Upper lobe of left lung (tissue), 6 donors: Measurements from ENCODE around the gene KRTAP10-4. TPM values are rescaled to one million over a fixed set of nuclear protein-coding genes. Genes with fewer than 3 reads are reported as not detected.

Source experiments
- ATAC-seq, 2 donors: fragments of 200-7000 bp; cut with Tn5 transposase; one replicate each; pipeline ENCODE4 v1.9.1; 2022; ENCODE audit warnings: mild to moderate bottlenecking in 2 of 2, moderate library complexity in 2 of 2; ENCODE audit not compliant: low FRiP score in 2 of 2
- DNase-seq, 2 donors: peaks; one replicate each; pipeline ENCODE4 v3.0.0-alpha.2; 2019 to 2020
- H3K27ac ChIP-seq, 4 donors: fragments of 200-600 bp; sonication (generic); one replicate each; pipeline ENCODE4 v1.5.1; 2016 to 2019
- H3K27me3 ChIP-seq, 4 donors: fragments of 200-600 bp; sonication (generic); one replicate each; pipeline ENCODE4 v1.5.1; 2017 to 2019
- H3K36me3 ChIP-seq, 4 donors: fragments of 200-600 bp; sonication (generic); one replicate each; pipeline ENCODE4 v1.5.1; 2016 to 2019
- H3K4me1 ChIP-seq, 4 donors: fragments of 200-600 bp; sonication (generic); one replicate each; pipeline ENCODE4 v1.5.1; 2018 to 2019
- H3K4me3 ChIP-seq, 4 donors: fragments of 200-600 bp; sonication (generic); one replicate each; pipeline ENCODE4 v1.5.1; 2017 to 2019; ENCODE audit warnings: mild to moderate bottlenecking in 2 of 4, moderate library complexity in 1 of 4
- H3K9me3 ChIP-seq, 4 donors: fragments of 200-600 bp; sonication (generic); one replicate each; pipeline ENCODE4 v1.5.1; 2018 to 2019
- EP300 ChIP-seq, 4 donors: sonication (generic); formaldehyde crosslinking; IDR thresholded peaks; one replicate each; pipeline ENCODE4 v1.5.1; 2017; ENCODE audit warnings: antibody characterized with exemption in 4 of 4, control low read depth in 2 of 4
- POLR2A ChIP-seq, 4 donors: fragments of 450-650 bp; IDR thresholded peaks; one replicate each; pipeline ENCODE4 v1.5.1; 2016 to 2017; ENCODE audit warnings: antibody characterized with exemption in 4 of 4, mild to moderate bottlenecking in 2 of 4
- POLR2AphosphoS5 ChIP-seq, 2 donors: sonication (generic); formaldehyde crosslinking; IDR thresholded peaks; one replicate each; pipeline ENCODE4 v1.5.1; 2017; ENCODE audit warnings: antibody characterized with exemption in 2 of 2
- WGBS, 2 donors: methylation state at CpG; one replicate each; pipeline ENCODE4 v1.1.5; 2017 to 2018; 5-methylcytosine and 5-hydroxymethylcytosine counted together
- total RNA-seq, 6 donors: library from RNA; depleted of rRNA in 4 of 6; stranded (reverse); fragments of >200 nt in 4 of 6; gene quantifications; one replicate each; pipeline versions ENCODE4 v1.1.0 to v1.2.1, GENCODE V29; 2016 to 2021
- TF ChIP-seq, protein P1 (sequence below), 6 experiments: fragments of 450-650 bp in 4 of 6; fragments of 200-600 bp in 2 of 6; sonication (generic) in 2 of 6; IDR thresholded peaks; one replicate each; pipeline ENCODE4 v1.5.1; 2016 to 2019; ENCODE audit warnings: antibody characterized with exemption in 6 of 6
- donor health status: DM: no; HTN: no; CAD: no; lungs with moderate emphysema.
- donor health status: DM: no; HTN: yes; CAD: no; lungs with severe emphysema.

Gene KRTAP10-4
- total RNA-seq, 6 donors from 2014 or later: not detected

DNA sequence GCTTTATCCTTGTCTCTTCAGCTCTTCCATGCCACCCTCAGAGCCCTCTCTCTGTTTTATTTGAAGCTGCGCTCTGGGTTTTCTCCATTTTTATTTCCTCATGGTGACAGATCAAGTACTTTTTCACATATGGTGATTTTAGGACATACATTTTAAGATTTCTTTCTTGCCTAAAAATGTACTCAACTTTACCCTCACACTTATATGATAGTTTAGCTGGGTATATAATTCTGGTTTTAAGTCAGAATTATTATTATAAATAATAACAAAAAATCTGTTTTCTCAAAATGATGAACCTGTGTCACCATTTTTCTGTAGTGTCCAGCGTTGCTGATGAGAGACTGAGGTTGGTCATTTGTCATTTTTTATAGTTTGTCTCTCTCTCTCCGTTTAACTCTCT lies 7.6 kb downstream of the KRTAP10-4 start:
- TF ChIP-seq EP300 (IDR thresholded peaks at IDR 0.05): no peak
- TF ChIP-seq, protein P1, sequence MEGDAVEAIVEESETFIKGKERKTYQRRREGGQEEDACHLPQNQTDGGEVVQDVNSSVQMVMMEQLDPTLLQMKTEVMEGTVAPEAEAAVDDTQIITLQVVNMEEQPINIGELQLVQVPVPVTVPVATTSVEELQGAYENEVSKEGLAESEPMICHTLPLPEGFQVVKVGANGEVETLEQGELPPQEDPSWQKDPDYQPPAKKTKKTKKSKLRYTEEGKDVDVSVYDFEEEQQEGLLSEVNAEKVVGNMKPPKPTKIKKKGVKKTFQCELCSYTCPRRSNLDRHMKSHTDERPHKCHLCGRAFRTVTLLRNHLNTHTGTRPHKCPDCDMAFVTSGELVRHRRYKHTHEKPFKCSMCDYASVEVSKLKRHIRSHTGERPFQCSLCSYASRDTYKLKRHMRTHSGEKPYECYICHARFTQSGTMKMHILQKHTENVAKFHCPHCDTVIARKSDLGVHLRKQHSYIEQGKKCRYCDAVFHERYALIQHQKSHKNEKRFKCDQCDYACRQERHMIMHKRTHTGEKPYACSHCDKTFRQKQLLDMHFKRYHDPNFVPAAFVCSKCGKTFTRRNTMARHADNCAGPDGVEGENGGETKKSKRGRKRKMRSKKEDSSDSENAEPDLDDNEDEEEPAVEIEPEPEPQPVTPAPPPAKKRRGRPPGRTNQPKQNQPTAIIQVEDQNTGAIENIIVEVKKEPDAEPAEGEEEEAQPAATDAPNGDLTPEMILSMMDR (IDR thresholded peaks at IDR 0.05): no peak
- no peak for TF ChIP-seq POLR2AphosphoS5 (IDR thresholded peaks at IDR 0.05)
- no peak for TF ChIP-seq POLR2A (IDR thresholded peaks at IDR 0.05)
- Histone ChIP-seq H3K27ac (no peak overlapping the region), H3K36me3 (no peaks in the 10 kb centered on the region), H3K4me3 (no peak overlapping the region), H3K27me3 (no peaks in the 10 kb centered on the region), H3K4me1 (no peaks in the 10 kb centered on the region), H3K9me3 (peaks cover 0 to 31% (median 15%) of the 10 kb centered on the region in 4 donors)
- ATAC-seq (no peak), DNase-seq (no peak)
- WGBS, 2 donors: 76 to 87% methylated on average over 3 of the region's 3 CpGs

DNA sequence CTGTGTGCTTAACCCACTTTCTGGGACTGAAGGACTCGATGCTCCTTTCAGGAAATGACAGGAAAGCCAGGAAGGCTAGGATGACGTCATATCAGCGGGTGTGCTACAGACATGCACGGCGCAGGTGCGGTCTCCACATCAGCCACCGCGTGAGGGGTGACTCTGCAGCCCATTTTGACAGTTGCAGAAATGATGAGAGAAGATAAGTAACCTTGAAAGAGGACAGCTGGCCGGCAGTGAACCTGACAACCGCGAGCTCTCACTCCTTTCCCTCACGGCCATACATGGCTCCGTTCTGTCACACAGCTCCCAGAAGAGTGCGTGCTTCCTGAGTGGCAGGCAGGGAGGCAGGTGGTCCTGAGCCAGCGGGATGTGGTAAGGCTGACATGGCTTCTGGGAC lies 8.5 kb downstream of the KRTAP10-4 start:
- no peak overlapping the region for H3K27ac ChIP-seq
- no peaks in the 10 kb centered on the region for H3K27me3 ChIP-seq
- DNase-seq: no peak
- H3K4me3 ChIP-seq: no peak overlapping the region
- H3K9me3 ChIP-seq: peaks cover 0 to 26% (median 8%) of the 10 kb centered on the region in 4 donors
- H3K4me1 ChIP-seq: no peaks in the 10 kb centered on the region
- WGBS, 2 donors: 77 to 79% methylated on average over 15 of the region's 15 CpGs
- no peak for TF ChIP-seq EP300 (IDR thresholded peaks at IDR 0.05)
- no peak for TF ChIP-seq POLR2A (IDR thresholded peaks at IDR 0.05)
- TF ChIP-seq POLR2AphosphoS5 (IDR thresholded peaks at IDR 0.05): no peak
- TF ChIP-seq, protein P1 (IDR thresholded peaks at IDR 0.05): no peak
- ATAC-seq: no peak
- no peaks in the 10 kb centered on the region for H3K36me3 ChIP-seq

DNA sequence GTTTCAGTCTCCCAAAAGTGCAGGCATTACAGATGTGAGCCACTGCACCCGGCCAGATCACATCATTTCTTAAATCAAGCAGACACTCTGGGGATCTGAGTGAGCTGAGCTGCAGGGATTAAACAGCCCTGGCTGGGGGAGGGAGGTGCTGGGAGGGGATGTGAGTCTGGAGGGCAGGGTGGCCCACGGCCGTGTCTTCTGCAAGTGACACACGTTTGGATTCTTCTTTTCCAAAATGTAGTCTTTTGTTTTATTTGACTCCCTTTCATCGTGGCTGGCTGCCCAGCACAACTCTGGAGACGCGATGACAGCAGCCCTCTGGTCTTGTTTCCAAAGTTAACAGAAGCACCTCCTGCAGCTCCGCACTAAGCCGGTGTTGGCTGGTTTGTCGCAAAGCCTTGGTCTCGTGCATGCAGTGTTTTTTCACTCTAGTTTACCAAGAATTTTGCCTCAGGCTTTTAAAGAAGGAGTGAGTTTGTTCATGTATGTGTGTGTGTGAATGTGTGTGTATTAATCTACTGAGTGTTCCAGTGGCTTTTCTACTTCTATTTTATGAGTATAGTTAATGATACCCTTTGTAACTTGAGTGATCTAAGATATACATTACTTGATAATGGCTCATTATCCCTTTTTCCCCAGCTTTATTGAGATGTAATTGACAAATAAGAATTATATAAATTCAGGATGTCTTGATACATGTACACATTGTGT lies 9.7 kb downstream of the KRTAP10-4 start:
- DNase-seq: no peak
- no peak overlapping the region for H3K4me3 ChIP-seq
- no peaks in the 10 kb centered on the region for H3K27me3 ChIP-seq
- WGBS, 2 donors: 21 to 24% methylated on average over 11 of the region's 11 CpGs
- no peaks in the 10 kb centered on the region for H3K4me1 ChIP-seq
- ATAC-seq: no peak
- no peak overlapping the region for H3K27ac ChIP-seq
- no peaks in the 10 kb centered on the region for H3K36me3 ChIP-seq
- TF ChIP-seq POLR2AphosphoS5 (IDR thresholded peaks at IDR 0.05): no peak
- TF ChIP-seq, protein P1 (IDR thresholded peaks at IDR 0.05): no peak
- H3K9me3 ChIP-seq: peaks cover 0 to 18% (median 4%) of the 10 kb centered on the region in 4 donors

DNA sequence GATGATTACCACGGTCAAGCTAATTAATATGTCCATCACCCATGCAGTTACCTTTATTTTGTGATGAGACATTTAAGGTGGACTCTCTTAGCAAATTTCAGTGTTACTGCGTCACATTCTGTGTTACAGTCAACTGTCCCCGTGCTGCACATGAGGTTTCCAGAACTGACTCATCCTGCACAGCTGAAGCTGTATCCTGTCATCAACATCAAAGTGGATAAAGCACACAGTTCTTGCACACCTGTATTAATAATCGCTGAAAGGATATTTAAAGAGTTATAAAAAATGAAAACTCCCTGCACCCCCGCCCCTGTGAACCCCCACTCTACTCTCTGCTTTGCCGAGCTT lies 10.2 kb downstream of the KRTAP10-4 start:
- no peaks in the 10 kb centered on the region for H3K4me1 ChIP-seq

More for the DNA sequence above, 10.2 kb downstream of the KRTAP10-4 start:
- no peaks in the 10 kb centered on the region for H3K27me3 ChIP-seq
- no peak overlapping the region for H3K27ac ChIP-seq
- ATAC-seq (no peak), DNase-seq (no peak)
- no peak overlapping the region for H3K4me3 ChIP-seq
- no peaks in the 10 kb centered on the region for H3K36me3 ChIP-seq
- TF ChIP-seq POLR2A (IDR thresholded peaks at IDR 0.05) (no peak), POLR2AphosphoS5 (IDR thresholded peaks at IDR 0.05) (no peak), EP300 (IDR thresholded peaks at IDR 0.05) (no peak)
- TF ChIP-seq, protein P1 (IDR thresholded peaks at IDR 0.05): no peak
- H3K9me3 ChIP-seq: peaks cover 0 to 18% (median 4%) of the 10 kb centered on the region in 4 donors
- 77 to 82% methylated on average over 6 of the region's 6 CpGs for WGBS, 2 donors
